Activated CD8-positive, alpha-beta memory T cell treated with anti-CD3 and anti-CD28 coated beads for 4 hours (primary cell): ENCODE data around the gene GH1.
"Not testable (repeated sequence)": the region's sequence is repeated elsewhere in the genome, so short reads cannot be mapped to it uniquely, and the experiment has no call there.

ENCODE experiments used
- DNase-seq, 2 donors: peaks; one replicate each; pipeline ENCODE4 v3.0.0-alpha.2; 2020; ENCODE audit warnings: low read depth in 2 of 2

Gene GH1

GRCh38 chr17:63918789-63919305 lies at the start of gene GH1:
GH1 (minus strand) TSS chr17:63918839; CDS start chr17:63918776, 63 bp downstream.
- not testable (repeated sequence) for DNase-seq

DNA sequence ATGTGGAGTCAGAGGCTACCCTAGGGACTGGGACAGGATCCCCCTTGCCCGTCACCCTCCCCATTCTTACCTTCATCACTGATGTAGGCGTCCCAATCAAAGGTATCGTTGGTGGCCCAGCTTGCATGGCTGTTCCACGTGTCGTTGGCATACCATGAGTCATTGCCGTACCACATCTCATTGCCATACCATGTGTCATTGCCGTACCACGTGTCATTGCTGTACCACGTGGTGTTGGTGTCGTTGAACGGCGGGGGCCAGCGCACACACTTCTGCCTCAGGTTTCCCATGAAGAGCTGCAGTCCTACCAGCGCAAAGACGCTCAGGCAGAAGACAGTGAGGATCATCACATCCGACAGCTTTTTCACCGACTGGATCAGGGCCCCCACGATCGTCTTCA lies 49.3 kb upstream of the GH1 start:
- no peak for DNase-seq

- DNase-seq, result no peak
These were observed 48.1 kb upstream of the GH1 start for GRCh38 chr17:63966646-63967264.

- DNase-seq, result no peak
These were observed 44.5 kb upstream of the GH1 start for GRCh38 chr17:63963123-63963522.

- DNase-seq, result no peak
These were observed 43.7 kb upstream of the GH1 start for GRCh38 chr17:63962298-63962744.

DNA sequence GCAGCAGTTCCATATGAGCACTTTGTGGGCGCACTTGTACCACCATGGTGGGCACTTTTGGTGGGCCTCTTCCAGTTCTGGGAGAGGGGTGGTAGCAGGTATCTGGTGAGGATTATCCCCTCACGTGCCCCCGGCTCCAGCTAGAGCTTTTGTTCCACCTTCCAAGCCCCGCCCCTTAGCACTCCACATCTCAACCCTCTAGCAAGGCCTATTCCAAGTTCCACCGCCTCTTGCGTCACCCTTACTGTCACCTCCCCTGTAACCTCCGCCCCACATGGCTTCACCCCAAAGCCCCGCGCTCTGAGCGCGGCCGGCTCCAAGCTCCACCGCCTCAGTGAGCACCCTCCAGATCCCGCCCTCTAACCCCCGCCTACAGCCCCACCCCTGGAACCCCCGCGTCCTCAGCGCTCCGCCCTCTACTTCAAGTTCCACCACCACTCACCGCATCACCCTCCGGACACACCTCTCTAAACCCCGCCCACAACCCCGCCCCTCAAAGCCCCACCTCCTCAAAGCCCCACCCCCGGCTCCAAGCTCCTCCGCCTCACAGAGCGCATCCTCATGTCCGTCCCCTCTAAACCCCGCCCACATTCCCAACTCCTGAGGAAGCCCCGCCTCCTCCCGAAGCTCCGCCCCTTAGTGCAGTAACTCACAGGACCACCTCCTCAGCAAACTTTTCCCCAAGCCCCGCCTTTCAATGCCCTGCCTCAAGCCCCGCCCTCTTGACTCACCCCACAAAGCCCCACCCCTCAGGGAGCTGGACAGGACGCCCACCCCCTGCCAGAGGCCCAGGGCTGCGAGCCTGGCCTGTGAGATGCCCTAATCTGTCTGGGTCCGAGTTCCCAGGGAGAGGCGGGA lies 42.9 kb upstream of the GH1 start:
- DNase-seq, result no peak

DNA sequence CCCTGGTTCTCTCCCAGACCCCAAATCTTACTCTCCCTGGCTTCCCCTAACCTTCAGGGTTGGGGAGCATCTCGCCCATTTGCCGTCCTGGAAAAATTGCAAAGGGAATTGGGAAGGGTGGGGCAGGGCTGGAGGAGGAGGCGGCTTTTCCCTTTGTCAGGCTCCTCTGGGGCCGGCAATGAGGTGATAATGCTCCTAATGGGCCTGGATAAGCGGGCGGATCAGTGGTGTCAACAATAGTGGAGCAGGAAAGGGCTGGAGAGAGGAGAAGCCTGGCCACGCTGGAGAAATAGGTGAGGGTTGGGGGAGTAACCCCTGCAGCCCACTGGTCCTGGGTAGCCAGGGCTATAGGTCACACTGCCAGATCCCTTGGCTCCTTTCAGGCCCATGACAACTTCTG lies 41.8 kb upstream of the GH1 start:
- DNase-seq, result no peak

DNA sequence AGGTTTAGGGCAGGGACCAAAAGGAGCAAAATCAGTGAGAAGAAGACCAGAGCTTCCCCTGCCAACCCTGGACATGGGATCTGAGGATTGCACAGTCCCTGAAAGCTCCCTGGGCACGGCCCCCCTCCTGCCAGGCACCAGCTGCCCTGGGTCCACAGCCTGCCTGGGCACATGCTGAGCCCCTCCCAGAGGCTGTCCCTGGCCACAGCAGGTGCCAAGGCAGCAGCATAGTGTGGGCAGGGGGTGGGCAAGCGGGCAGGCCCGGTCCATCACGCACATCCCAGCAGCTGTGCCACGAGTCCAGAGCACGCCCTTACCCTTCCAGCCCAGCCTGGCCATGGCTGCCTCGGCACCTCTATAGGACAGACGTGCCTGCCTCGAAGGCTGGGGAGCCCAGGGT lies 41.4 kb upstream of the GH1 start:
- DNase-seq, result no peak

DNA sequence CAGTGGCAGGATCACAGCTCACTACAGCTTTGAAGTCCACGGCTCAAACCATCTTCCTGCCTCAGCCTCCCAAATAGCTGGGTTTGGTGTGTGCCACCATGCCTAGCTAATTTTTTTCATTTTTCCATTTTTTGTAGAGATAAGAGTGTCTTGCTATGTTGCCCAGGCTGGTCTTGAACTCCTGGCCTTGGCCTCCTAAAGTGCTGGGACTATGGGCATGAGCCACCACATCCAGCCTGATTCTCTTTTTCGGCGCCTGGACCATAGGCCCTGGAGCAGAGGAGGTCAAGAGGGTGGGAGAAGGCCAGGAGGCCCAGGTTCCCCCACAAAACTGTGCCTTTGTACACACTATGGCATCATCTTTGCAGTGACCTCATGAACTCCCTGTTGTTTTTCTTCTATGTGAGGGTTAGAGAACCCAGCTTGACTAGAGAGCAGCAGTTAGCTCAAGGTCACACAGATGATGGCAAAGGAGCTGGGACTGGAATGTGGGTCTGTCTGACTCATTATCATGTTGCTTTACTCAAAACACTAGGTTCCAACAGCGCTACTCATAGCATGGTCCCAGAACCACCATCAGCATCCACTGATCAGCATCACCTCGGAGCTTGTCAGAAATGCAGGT lies 37.8 kb upstream of the GH1 start:
- no peak for DNase-seq

- no peak for DNase-seq
These were observed 37.2 kb upstream of the GH1 start for GRCh38 chr17:63955791-63956190.

GRCh38 chr17:63955232-63955631 lies 36.6 kb upstream of the GH1 start:
- DNase-seq, result no peak

GRCh38 chr17:63954402-63955063 lies 35.9 kb upstream of the GH1 start:
- DNase-seq, result no peak

- DNase-seq, result no peak
These were observed 32.6 kb upstream of the GH1 start for GRCh38 chr17:63950940-63951907.

GRCh38 chr17:63949576-63950250 lies 31.1 kb upstream of the GH1 start:
- DNase-seq, result no peak

DNA sequence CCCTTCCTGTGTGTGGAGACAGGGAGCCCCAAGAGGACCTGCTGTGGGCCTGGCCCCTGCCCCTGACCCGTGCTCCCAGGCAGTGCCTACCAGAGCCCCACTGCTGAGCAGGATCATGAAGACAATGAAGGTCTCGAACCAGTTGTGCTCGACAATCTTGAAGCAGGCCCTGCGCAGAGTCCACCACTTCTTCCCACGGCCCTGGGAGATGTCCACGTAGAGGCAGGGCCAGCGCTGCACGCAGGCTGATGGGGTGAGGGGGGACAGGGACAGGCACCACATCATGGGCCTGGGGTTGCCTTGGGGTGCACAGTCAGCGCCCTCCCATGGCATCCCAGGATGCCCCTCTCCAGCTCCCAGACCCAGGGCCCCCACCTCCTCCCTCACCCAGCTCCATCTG lies 29.9 kb upstream of the GH1 start:
- no peak for DNase-seq

DNA sequence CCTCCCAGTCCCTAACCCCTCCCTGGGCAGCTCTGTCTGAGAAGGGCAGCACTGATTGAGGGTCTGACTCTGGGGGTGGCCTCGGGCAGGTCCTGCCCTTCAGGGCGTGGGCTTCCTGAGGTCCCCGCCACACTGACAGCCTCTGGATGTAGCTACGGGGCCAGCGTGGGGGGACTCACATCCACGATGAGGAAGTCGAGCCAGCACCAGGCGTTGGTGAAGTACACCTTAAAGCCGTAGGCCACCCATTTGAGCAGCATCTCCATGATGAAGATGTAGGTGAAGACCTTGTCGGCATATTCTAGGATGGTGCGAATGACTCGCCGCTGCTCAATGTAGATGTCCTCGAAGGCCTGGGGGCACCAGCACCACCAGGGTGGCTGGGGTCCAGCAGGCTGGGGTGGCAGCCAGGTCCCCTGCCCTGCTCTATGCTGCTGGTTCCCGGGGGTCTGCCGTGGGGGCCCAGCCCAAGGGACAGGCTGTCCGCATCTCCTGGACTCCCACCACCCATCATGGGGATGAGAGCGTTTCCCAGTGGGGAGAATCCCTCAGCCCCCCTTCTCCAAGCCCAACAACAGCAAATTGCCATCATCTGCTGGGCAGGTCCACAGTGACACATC lies 29.2 kb upstream of the GH1 start:
- no peak for DNase-seq

DNA sequence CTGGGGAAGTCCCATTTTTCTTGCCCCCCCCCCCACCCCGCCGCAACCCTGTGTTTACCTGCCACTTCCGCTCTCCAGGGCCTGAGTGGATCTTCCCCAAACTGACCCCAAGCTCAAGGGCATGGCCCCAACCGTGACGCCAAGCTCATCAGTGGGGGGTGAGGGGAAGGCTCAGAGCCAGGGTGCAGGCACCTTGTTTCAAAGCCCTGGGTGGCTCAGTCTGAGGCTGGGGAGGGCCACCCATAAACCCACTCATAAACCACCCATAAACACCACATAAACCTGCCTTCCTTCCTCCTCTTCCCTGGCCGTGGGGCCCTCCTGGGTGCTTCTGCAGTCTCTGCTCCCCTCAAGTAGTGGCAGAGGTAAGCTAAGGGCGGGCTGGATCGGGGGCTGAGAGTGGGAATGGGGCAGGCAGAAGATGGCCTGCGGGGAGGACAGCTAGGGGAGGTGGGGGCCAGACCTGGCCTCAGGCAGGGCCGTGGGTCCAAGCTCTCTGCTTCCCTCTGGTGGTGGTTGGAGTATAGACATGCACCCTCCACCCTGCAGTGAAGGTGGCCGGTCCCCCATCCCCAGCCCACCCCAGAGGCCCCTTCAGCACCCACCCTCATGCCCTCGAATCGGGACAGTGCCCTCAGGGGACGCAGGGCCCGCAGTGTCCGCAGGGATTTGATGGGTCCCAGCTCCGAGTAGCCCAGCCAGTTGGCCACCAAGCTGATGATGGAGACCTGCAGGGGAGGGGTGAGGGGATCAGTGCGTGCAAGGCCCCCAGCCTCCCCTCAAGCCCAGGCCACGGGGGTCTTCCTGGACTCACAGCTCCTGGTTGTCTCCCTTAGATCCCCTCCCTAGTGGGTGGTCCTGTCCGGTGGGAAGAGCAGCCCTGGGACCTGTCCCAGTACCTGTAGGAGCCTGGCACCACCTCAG lies 28.1 kb upstream of the GH1 start:
- no peak for DNase-seq

DNA sequence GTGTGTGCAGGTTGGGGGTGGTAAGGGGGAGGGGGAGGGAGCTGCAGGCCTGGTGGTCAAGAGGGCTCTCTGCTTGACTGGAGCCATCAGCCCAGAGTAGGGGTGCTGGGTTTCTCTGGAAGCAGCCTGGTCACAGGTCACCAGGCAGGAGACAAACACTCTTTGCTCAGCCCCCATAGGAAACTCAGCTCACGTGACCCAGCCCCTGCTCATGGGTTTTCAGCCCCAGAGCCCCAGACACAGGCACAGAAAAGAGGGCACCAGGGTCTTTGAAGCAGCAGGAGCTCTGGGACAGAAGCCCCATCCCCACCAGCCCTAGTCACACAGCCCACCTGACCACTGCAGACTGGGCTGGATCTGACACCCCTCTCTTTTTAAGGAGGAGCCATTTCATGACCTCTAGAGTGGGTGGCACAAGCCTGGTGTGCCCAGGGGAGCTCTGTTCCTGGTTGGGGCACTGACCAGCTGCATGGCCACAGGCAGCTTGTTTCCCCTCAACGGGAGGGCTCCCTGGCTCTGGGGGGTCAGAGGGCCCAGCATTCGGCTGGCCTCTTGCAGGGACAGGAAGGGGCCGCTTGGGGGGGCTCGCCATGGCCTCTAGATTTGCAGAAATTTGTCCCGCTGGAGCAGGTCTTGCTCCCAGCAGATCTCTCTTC lies 27.3 kb upstream of the GH1 start:
- DNase-seq, result no peak
